Regular cardiac myocyte (primary cell): ENCODE measurements around the gene C19orf85. TPM values are rescaled to one million over a fixed set of nuclear protein-coding genes. Genes with fewer than 3 reads are reported as not detected.

ENCODE experiments used
- total RNA-seq: library from RNA; depleted of rRNA; stranded (reverse); fragments of >200 nt; gene quantifications from 2 replicates; pipeline ENCODE4 v1.2.3, GENCODE V29; 2014

Gene C19orf85
- not detected in 2 replicates for total RNA-seq

DNA sequence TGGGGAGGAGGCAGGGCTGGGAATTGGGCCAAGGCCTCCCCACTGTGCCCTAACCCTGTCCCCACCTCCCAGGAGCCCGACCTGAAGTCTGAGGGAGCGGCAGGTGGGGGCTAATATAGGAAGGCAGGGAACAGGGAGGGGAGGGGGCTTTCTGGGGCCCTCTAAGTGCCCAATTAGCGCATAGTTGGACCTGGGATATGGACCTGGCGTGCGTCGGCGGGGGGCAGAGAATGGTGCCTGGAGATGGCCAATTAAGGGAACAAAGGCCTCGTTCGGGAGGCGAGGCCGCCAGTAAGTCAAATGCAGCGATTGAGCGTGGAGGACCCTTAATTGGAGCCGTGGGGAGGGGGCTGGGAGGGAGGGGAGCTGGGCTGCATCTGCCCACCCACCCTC lies at the start of gene C19orf85:
Gene C19orf85 (minus strand): TSS at position 90 of the 393 bp plus-strand sequence. CDS start 197 bp downstream, outside the sequence.

GRCh38 chr19:55487924-55488687 lies 23.6 kb upstream of the C19orf85 start, which contains the start of gene SSC5D:
SSC5D (plus strand) TSS chr19:55488436; CDS start chr19:55488590, 154 bp downstream.

GRCh38 chr19:55484593-55485438 lies 20.3 kb upstream of the C19orf85 start, which contains the start of gene NAT14:
NAT14 (plus strand) TSS chr19:55485188; CDS start chr19:55485709, 521 bp downstream.

GRCh38 chr19:55476100-55476775 lies 11.7 kb upstream of the C19orf85 start, which contains the start of gene ZNF628:
ZNF628 (plus strand) TSS chr19:55476617; CDS start chr19:55479911, 3,294 bp downstream.

DNA sequence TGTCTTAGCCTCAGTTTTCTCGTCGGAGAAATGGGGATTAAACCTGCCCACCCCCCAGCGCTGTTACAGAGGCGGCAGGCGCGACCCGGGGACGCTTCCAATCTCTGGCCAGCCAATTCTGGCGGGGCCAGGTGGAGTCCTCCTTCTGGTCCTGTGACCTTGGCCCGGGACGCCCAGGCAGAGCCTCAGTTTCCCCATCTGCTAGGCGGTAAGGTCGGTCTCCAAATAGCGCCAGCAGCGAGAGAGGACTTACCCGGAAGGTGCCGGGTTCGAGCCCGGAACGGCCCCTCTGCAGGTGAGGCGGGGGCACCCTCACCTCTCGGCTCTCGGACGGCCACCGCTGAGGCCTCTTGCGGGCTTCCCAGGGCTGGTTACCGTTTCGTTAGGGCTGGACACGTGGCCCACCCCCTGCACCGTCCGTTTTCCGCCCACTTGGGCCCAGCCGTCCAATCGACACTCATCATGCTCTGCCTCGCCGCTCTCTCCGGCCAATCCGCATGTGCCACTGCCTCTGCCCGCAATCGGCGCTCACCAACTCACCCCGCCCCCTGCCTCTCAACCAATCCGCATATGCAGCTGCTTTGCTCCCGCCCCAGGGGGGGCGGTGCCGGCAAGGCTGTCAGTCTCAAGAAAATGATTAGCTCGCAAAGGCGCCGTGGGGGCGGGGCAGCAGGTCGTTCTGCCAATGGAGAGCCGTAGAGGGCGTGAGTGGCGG lies 3.1 kb downstream of the C19orf85 start, which contains the start of gene ISOC2:
Gene ISOC2 (minus strand): TSS at position 384 of the 715 bp plus-strand sequence. CDS start 5,156 bp downstream, outside the sequence.

DNA sequence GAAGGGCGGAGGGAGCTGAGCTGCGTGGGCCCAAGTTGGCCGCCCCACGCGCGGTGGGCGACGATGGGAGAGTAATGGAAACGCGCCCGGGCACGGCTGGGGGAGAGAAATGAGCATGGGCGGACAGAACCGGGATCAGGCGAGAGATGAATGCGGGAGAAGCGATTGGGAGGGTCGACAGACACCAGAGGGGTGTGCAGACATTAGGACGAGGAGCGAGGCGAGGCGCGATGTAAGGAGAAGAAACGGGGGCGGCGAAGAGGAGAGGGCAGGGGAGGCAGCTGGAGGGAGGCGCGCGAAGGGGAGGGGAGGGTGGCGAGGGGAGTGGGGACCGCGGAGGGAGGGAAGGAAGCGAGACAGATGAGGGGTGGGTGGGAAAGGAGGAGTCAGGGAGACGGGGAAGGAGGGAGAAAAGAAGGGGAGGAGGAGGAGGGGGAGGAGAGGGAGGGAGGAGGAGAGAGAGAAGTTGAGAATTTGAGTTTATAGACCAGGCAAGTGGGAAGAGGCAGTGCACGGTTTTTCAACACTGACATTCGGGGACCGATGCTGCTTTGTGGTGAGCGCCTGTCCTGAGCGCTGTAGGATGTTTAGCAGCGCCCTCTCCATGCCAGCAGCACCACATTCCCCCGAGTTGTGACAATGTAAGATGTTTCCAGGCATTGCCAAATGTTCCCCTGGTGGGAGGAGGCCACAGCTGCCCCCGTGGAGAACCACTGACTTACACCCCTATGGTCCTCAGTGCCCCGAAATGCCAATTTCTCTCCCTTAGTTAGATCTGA lies 21.3 kb downstream of the C19orf85 start, which contains the start of gene SHISA7:
Gene SHISA7 (minus strand): TSS at position 256 of the 779 bp plus-strand sequence. CDS start 437 bp downstream, outside the sequence.

Other genes starting within 250 kb of the C19orf85 start
- 1.5 and 2.3 TPM in 2 replicates for gene TMEM86B, start 236.0 kb downstream of the C19orf85 start, total RNA-seq
- gene PPP6R1, start 205.7 kb downstream of the C19orf85 start, total RNA-seq = 16.3 and 35.5 TPM in 2 replicates
- 18.9 and 40.6 TPM in 2 replicates for gene HSPBP1, start 184.6 kb downstream of the C19orf85 start, total RNA-seq
- 3.9 and 6.7 TPM in 2 replicates for gene BRSK1, start 180.8 kb downstream of the C19orf85 start, total RNA-seq
- not detected in 2 replicates for gene TMEM150B, start 139.4 kb downstream of the C19orf85 start, total RNA-seq
- 2.7 and 7.6 TPM in 2 replicates for gene KMT5C, start 124.9 kb downstream of the C19orf85 start, total RNA-seq
- gene COX6B2, start 110.0 kb downstream of the C19orf85 start, total RNA-seq = not detected in 2 replicates
- not detected in 2 replicates for gene GARIN5B, start 101.5 kb downstream of the C19orf85 start, total RNA-seq
- gene IL11, start 94.3 kb downstream of the C19orf85 start, total RNA-seq = 4.8 and 26.3 TPM in 2 replicates
- gene TMEM190, start 87.9 kb downstream of the C19orf85 start, total RNA-seq = not detected in 2 replicates
- 0.58 and 0.85 TPM in 2 replicates for gene TMEM238, start 80.5 kb downstream of the C19orf85 start, total RNA-seq
- 204 and 210 TPM in 2 replicates for gene RPL28, start 78.8 kb downstream of the C19orf85 start, total RNA-seq
- 32.4 and 286 TPM in 2 replicates for gene UBE2S, start 57.0 kb downstream of the C19orf85 start, total RNA-seq
- not detected in 2 replicates for gene SHISA7, start 21.5 kb downstream of the C19orf85 start, total RNA-seq
- gene ISOC2, start 3.1 kb downstream of the C19orf85 start, total RNA-seq = 42.0 and 52.3 TPM in 2 replicates
- 1.4 and 1.5 TPM in 2 replicates for gene ZNF628, start 11.9 kb upstream of the C19orf85 start, total RNA-seq
- gene NAT14, start 20.4 kb upstream of the C19orf85 start, total RNA-seq = 12.7 and 18.0 TPM in 2 replicates
- gene SSC5D, start 23.7 kb upstream of the C19orf85 start, total RNA-seq = 6.7 and 11.6 TPM in 2 replicates
- not detected in 2 replicates for gene SBK2, start 72.4 kb upstream of the C19orf85 start, total RNA-seq
- under 0.01 and 0.19 TPM in 2 replicates for gene SBK3, start 80.8 kb upstream of the C19orf85 start, total RNA-seq
- gene ZNF579, start 116.1 kb upstream of the C19orf85 start, total RNA-seq = 3.1 and 3.5 TPM in 2 replicates
- gene FIZ1, start 134.8 kb upstream of the C19orf85 start, total RNA-seq = 2.3 and 2.9 TPM in 2 replicates
- 5.6 and 8.2 TPM in 2 replicates for gene ZNF524, start 135.5 kb upstream of the C19orf85 start, total RNA-seq
- 0.58 and 0.85 TPM in 2 replicates for gene ZNF865, start 140.9 kb upstream of the C19orf85 start, total RNA-seq
- gene ZNF784, start 159.8 kb upstream of the C19orf85 start, total RNA-seq = 2.3 and 3.4 TPM in 2 replicates
- gene ZNF580, start 176.3 kb upstream of the C19orf85 start, total RNA-seq = 3.8 and 3.9 TPM in 2 replicates
- gene ZNF581, start 178.9 kb upstream of the C19orf85 start, total RNA-seq = 12.5 and 19.4 TPM in 2 replicates
- gene CCDC106, start 183.5 kb upstream of the C19orf85 start, total RNA-seq = 4.8 and 5.4 TPM in 2 replicates
- 49.6 and 137 TPM in 2 replicates for gene U2AF2, start 190.3 kb upstream of the C19orf85 start, total RNA-seq
- 20.3 and 36.4 TPM in 2 replicates for gene EPN1, start 210.5 kb upstream of the C19orf85 start, total RNA-seq